D721Med (cell line): ENCODE measurements around the gene ERFL.

ENCODE experiments used
- DNase-seq: peaks from one replicate; pipeline ENCODE4 v3.0.0; 2011; ENCODE audit warnings: low spot score; ENCODE audit not compliant: insufficient read length
- FAIRE-seq: peaks from 2 replicates; lab custom pipeline; 2011; peaks lifted over from hg19 to GRCh38; lab: Jason Lieb, UNC
- CTCF ChIP-seq: IDR thresholded peaks from 2 replicates; pipeline ENCODE4 v1.5.1; 2012; ENCODE audit warnings: mild to moderate bottlenecking, control low read depth; ENCODE audit not compliant: insufficient read depth; ENCODE audit errors: missing control alignments

ERFL gene

GRCh38 chr19:41901707-41902360 lies 26.4 kb downstream of the ERFL start:
- FAIRE-seq (no peak), DNase-seq (no peak)
- no peak for TF ChIP-seq CTCF

GRCh38 chr19:41898235-41898634 lies 30.0 kb downstream of the ERFL start:
- no peak for FAIRE-seq
- no peak for DNase-seq
- TF ChIP-seq CTCF, result no peak

GRCh38 chr19:41897820-41898219 lies 30.4 kb downstream of the ERFL start:
- no peak for FAIRE-seq

GRCh38 chr19:41897181-41897580 lies 31.1 kb downstream of the ERFL start:
- FAIRE-seq (no peak), DNase-seq (no peak)

More at GRCh38 chr19:41897820-41898219, 30.4 kb downstream of the ERFL start:
- no peak for DNase-seq
- TF ChIP-seq CTCF, result no peak

GRCh38 chr19:41896581-41896942 lies 31.7 kb downstream of the ERFL start:
- TF ChIP-seq CTCF, result no peak
- FAIRE-seq, result no peak

More at GRCh38 chr19:41897181-41897580, 31.1 kb downstream of the ERFL start:
- TF ChIP-seq CTCF, result no peak

GRCh38 chr19:41895745-41896580 lies 32.3 kb downstream of the ERFL start:
- DNase-seq (no peak), FAIRE-seq (no peak)

More at GRCh38 chr19:41896581-41896942, 31.7 kb downstream of the ERFL start:
- DNase-seq, result no peak

More at GRCh38 chr19:41895745-41896580, 32.3 kb downstream of the ERFL start:
- peak; percentile 8 for TF ChIP-seq CTCF
